EH (cell line): Measurements from ENCODE around the gene LRRC55.

Experiments
- DNase-seq: peaks from one replicate; pipeline ENCODE4 v3.0.0-alpha.2; 2015; ENCODE audit warnings: low read depth

LRRC55 gene

DNA sequence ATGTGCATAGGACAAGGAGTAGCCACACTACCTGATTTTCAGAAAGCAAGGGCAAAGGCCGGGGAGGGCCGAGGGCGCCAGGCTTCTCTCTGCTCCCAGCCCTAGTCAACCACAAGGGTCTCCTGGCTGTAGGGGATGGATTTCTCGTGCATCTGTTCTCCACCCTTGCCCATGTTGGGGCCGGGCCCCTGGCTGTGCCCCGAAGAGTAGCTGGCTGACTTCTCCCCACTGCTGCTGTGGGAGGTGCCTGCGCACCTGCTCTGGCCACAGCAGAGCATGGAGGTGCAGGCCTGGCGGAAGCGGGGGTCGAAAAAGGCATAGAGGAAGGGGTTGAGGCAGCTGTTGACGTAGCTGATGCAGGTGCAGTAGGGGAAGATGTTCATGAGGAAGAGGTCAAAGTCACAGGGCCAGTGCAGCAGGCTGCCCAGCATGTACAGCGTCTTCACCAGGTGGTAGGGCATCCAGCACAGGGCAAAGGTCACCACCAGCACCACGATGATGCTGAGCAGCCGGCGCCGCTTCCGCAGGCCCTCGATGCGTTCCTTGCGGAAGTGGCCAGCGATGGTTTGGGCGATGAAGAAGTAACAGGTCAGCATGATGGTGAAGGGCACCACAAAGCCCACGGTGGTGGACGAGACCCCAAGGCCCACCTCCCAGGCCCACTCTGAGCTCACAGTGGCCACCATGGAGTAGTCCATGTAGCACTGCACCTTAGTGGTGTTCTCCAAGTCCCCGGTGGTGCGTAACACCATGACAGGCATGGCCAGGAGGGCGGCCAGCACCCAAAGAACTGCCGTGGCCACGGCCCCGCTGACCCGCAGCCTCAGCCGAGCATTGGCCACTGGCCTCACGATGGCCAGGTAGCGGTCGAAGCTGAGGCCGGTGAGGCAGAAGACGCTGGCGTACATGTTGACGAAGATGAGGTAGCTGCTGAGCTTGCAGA, 54.3 kb downstream of the LRRC55 start:
- no peak for DNase-seq

DNA sequence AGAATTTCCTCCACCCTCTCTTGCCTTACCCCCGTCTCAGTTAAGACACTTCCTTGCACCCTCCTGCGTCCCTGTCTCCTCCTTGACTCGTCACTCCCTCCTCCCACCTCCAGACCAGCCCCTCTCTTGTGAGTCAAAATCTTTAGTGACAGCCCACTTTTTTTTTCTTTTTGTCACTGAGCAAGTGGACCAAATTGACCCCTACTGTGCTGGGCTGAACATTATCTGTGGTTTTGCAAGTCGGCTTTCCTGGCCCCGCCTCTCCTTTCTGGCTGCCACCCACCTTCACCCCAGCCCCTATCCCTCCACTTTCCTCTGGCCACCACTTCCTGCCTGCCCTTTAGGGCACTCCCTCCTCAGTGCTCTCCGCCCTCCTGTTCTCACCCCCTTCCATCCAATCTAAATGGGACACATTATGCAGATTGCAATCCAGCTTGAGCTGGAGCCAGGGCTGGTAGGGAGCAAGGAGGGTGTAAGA, 55.5 kb downstream of the LRRC55 start, which contains the start of gene APLNR:
Gene APLNR, minus strand, starts transcription at position 47 of the 478 bp plus-strand sequence. CDS start 246 bp downstream, outside the sequence.
- DNase-seq: no peak

DNA sequence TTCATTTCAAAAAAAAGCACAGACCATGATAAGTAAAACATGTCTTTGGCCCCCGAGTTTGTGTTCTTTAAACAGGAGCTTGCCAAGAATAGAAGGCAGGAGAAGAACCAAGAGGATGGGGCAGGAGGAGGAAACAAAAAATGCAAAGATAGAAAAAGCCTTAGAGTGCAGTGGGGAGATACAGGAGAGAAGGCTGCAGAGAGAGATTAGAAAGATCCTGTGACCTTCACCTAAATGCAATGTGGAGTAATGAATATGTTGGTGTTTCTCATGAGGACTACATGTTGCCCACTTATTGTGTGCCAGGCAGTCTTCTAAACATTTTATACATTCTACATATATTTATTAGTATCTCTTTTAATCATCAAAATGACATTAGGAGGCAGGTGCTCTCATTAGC, 57.6 kb downstream of the LRRC55 start:
- DNase-seq: no peak

DNA sequence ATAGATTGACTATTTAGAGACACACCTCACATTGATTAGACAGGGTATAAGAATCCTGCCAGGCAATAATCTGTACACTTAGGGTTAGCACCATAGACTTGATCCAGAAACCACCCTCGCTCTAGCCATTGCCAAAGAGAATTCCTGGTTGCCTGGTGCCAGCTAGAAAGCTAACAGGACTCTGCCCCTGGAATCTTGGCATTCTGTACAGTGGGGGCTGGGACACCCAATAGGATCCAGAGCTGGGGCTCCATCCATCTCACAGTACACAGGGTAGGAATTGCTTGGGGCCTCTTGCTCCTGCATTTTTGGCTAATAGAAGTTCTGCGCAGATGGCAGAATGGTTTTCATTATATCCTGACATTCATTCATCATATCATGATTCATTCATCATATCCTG, 58.3 kb downstream of the LRRC55 start:
- no peak for DNase-seq

DNA sequence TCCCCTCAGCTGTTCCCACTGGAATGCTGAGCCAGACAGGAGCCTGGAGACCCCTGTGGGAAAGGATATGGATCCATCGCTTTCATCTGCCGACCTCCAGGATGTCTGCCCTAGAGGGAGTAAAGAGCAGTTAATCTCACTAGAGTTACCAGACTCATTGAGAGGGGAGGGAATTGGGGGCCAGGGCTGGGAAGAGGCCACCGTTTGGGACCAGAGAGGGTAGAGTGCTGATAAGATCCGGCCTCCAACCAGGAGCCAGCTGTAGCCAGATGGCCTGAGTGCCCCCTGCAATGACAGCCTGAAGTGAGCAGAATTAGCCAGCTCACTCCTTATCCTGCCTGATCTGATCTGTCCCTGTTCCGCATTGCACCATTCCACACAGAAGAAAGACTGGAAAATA, 59.0 kb downstream of the LRRC55 start:
- no peak for DNase-seq
